HG02588 (cell line): ENCODE results near the gene CDCA4.

Source experiments
- ATAC-seq: cut with Tn5 transposase; IDR thresholded peaks from one replicate; pipeline ENCODE4 v1.9.1; 2021; ENCODE audit warnings: mild to moderate bottlenecking, moderate library complexity; ENCODE audit not compliant: unreplicated experiment

Gene CDCA4

DNA sequence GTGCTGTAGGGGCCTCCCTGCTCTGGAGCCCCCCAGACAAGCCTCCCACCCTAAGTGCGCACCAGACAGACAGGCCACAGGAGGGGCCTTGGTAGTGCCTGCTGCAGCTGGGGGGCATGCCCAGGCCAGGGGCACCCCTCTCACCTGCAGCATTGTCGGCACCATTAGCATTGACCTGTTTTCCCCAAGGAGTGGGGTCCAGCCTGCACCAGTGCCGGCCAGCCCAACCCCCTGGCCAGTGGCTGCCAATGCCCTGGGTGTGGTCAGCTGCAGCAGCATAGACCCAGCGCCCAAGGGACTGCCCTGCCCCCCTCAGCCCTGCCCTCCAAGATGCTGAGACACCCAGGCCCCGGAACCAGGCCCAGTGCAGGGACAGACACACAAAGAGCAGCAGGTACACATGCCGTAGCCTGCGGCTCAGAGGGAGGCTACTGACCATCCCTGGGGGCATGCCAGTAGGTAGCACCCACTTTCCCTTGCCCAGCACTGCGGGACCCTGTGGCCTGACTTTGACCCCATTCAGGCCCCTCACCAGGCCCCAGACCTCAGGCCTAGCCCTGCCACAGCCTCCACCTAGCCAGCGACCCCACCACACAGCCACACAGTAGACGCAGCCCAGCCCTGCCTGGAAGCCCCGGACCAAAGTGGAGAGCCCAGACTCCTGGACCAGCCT lies 43.7 kb downstream of the CDCA4 start:
- ATAC-seq = no peak

DNA sequence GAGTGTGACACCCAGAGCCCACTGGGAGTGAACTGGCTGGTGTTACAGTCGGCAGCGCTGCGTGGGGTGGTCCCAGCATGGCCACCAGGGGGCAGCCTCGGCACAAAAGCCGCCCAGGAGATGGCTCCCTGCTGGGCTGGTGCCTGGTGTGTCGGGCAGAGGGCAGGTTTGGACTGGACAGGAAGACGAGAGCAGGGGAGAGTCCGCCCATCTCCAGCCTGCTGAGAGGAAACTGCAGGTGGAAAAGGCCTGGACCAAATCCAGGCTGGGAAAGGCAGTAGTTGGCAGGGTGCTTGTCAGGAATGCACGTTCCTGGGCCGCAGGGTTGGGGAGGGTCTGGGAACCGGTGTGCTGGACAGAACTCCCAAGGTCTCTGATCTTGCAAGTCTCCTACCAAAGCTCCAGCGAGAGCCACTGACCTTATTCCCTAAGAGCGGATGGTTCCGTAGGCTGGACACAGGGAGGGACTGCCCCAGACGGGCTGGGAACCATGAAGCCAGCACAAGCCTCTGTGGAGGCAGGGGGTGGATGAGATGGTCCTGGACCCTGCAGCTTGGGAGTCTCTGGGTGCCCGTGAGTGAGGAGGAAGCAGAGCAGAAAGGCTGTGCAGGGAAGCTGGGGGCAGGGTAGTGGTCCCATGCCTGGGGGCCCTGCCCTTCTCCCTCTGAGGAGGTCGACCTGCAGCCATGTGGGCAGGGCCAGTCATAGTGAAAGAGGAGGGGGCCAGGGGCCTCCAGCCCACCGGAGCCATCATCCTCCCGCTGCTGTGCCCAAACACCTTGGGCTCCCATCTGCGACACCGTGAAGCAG lies 44.5 kb downstream of the CDCA4 start:
- peak; percentile 43 for ATAC-seq

DNA sequence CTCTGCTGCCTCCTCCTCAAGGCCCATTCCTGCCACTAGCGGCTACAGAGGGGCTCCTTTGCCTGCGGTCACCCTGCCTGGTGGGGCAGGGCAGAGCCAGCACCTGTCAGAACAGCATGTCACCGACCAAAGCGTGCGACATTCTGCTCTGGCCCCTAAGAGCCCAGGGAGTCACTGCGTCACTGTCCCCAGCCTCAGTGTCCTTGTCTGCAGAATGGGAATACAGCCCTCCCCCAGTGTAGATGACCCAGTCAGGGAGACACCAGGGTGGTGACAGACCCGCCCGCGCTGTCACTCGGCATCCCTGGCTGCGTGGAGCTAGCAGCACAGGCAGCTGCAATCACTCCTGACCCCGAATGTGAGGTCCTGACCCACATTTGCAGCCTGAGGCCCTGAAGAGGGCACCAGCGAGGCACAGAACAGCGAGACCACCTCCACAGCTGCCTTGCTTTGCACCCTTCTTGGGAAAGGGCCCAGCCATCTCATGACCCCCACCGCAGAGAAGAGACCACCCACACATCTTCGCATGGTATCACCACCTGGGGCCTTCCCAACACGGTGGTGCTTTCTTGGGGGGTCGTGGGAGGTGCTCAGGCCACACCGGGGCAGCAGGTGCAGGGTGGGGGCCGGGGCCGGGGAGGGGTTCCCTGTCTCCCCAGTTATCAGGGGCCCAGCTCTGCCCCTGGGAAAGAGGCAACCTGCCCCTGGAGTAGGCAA lies 45.2 kb downstream of the CDCA4 start:
- ATAC-seq = no peak

DNA sequence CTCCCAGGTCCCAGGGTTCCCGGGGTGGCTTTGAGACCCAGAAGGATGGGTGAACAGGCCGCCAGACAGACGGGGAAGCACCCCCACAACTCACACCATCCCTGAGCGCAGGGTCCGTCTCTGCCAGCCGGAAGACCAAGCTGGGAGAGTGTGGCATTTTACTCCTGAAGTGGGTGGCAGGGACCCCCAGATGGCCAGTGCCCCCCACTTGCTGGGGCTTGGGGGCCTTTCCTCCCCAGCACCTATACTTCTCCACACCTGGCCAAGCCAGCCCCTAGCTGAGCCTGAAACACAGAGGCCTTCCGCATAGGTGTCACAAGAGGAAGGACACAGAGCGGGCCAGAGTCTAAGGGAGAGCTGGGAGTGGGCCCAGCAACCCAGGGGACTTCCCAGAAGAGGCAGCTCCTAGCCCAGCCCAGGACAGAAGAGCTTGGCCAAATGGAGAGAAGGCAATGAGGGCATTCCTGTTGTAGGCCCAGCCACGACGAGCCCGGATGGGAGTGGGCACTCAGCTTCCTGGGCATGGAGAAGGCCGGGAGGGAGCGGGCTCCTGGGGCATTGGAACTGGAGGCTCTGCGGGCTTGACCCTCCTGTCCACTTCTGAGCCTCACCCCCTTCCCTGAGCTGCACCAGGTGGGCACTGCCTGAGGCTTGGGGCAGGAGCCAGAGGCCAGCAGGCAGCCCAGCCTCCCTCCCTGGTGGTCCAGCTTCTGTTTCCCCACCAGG lies 46.1 kb downstream of the CDCA4 start:
- no peak for ATAC-seq

DNA sequence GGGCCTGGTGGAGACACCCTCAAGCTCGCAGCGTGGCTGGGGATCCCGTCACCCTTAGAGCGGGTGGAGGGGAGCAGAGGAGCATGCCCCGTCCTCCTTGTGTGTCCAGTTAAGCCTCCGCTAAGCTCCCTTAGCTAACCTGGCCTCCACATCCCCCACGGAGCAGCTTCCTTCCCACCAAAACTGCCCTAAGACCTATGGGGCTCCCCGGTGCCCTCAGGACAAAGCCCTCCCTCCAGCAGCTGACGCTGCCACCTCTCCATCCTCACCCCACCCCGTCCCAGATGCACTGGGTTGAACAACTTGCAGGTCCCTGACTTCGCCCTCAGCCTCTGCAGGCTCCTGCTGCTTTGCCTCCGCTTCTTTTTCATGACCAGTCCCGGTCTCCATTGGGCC lies 46.7 kb downstream of the CDCA4 start:
- no peak for ATAC-seq

DNA sequence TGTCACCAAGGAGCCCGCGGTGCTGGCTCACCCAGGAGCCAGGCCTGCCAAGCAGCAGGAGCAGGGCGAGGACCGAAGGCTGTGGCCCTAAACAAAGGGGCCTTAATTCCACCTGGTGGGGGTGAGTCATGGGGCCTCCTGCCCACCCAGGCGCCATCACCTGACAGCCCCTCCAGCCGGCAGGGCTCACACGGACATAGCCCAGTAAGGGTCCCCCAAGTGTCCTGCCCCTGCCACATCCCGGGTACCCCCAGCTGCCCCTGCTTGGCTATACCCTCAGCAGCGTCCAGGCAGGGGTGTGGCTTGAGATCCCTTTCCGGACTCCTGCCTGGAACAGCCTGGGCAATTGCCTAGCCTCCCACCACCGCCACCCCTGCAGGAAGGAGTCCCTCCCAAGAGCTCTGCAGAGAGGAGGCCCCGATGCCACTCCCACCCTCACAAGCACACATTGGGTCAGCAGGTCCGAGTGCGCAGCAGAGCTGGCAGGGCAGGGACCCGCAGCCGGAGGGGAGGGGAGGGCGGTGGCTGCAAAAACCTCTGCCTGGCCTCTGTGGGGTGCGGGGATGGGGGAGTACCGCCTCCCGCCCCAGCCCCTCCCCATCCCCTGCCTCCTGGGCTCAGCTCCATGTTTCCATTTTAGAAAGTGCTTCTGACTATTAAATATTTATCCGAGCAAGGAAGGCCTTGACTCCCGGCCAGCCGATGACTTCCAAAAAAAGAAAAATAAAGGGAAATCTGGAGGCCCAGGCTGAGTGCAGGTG lies 47.3 kb downstream of the CDCA4 start:
- no peak for ATAC-seq

DNA sequence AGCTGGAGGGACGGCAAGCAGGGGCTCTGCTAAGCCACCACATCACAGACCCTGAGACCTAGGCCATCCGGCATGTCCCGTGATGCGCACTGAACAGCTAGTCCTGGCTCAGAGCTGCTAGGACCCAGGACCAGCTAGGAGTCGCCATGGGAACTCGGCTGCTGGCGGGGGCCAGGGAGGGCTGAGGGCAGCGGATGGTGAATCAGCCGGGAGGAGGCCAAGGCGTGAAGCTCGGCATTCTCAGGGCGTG lies 47.8 kb downstream of the CDCA4 start:
- no peak for ATAC-seq

DNA sequence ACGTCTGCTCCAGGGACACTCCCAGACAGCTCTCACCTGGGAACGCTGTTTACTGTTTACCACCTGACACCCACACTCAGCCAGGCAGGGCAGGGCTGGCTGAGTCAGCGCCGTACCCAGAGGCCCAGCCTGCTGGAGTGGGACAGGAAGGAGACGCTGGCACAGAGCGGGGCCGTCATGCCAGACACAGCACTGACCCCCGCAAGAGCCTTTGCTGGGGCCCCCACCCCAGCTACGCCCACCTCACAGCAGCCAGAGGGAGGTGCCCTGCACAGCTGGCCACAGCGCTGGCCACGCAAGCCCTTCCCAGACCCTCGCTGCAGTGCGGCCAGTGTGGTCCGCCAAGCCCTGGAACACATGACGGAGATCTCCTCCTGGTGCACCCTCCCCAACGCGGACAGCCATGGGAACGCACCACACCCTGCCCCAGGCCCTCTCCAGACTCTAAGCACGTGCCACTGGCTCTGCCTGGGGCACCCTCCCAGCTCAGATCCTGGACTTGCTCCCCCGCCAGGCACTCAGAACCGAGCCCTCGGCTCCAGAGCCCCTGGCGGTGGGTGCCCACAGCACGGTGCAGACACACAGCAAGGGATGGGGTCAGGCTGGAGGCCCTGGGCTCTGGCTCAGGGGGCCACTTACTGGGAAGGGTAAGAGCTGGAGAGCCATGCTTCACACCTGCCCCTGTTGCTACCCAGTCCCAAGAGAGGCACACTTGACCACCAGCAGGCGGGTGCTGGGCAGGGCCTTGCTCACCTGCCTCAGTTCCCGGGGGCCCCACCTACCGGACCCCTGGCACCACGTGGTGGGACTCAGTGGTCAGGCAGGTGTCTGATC lies 48.4 kb downstream of the CDCA4 start:
- ATAC-seq = no peak

DNA sequence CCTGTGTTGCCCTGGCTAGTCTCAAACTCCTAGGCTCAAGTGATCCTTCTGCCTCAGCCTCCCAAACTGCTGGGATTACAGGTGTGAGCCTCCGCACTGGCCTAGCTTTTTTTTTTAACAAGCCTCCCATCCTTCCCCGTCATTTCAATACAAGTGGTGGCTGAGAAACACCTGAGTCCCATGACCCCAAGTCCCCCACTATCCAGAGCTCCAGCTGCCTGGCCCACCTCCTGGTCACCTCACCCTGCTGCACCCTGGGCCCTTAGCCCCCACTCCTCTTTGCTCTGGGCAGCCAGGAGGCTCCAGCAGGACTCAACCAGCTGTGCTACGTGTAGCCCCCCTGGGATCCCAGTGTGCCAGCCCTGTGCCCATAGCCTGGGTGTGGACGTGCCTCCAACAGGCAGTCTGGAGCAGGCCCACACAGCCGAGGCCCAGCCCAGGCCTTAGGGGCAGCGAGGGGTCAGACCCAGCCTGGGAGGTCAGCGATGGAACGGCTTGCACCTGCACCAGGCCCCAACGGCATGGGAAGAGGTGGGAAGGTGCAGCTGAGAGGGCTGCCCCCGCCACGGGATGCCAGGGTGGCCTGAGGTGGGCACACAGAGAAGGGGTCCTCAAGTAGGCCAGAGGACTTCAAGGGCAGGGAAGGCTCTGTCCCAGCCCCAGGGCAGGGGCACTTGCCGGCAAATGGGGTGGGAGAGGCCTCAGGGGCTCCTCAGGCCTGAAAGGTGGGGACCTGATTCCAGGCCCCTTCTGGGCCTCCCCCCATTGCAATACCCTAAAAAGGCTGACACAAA lies 49.2 kb downstream of the CDCA4 start:
- no peak for ATAC-seq

DNA sequence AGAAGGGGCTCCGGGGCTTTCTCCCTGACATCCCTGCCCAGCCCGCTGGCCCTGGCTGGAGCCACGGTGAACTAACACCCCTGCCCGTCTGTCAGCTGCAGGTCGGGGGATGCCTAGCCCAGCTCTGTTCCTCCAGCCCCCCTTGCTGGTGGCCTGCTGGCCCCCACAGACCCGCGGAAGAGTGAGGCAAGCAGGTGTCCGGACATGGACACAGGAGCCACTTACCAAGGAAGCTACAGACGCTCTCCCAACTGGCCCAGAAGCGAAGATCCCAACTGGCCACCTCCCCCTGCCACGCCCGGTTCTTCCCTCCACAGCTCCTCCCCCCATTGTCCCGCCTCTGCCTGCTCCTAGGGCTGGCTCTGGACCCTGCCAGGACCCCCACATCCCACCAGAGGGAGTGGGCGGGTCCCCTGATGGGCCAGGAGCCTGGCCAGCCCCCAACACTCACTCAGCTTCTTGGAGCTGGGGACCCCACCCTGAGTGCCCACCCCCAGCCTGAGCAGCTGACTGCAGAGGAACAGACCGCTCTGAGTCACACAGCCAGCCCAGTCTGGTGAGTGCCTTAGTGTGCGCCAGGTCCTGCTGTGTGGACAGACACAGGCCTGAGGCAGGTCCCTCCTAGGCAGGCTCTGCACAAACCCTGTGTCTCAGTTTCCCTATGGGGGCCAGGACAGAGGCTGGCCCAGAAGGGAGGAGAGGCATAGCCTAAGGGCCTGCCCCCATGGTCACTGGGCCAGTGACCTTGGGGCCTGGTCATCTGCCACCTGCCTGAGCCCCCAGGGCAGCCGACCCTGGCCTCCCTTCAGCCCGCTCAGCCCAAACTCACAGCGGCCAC lies 50.4 kb downstream of the CDCA4 start:
- no peak for ATAC-seq

DNA sequence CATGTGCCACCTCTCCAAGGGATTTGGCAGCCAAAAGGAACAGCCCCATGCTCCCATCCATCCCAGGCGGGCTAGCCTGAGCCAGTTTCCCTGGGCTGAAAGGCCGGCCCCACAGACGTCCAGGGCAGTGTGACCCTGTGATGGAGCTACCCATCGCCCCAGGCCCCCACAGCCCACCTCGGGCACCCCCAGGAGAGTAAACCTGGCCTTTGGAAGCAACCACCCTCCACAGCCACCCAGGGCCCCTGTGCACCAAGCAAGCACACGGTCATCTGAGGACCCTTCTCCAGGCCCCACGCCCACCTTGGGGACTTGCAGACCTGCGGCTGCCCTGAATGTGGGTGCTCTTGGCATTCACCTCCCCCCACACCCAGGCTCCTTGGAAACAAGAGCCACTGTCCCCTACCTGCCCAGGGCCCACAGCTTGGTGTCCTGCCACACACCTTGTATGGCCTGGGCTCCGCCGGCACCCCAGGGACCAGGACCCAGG lies 51.1 kb downstream of the CDCA4 start:
- ATAC-seq = no peak

DNA sequence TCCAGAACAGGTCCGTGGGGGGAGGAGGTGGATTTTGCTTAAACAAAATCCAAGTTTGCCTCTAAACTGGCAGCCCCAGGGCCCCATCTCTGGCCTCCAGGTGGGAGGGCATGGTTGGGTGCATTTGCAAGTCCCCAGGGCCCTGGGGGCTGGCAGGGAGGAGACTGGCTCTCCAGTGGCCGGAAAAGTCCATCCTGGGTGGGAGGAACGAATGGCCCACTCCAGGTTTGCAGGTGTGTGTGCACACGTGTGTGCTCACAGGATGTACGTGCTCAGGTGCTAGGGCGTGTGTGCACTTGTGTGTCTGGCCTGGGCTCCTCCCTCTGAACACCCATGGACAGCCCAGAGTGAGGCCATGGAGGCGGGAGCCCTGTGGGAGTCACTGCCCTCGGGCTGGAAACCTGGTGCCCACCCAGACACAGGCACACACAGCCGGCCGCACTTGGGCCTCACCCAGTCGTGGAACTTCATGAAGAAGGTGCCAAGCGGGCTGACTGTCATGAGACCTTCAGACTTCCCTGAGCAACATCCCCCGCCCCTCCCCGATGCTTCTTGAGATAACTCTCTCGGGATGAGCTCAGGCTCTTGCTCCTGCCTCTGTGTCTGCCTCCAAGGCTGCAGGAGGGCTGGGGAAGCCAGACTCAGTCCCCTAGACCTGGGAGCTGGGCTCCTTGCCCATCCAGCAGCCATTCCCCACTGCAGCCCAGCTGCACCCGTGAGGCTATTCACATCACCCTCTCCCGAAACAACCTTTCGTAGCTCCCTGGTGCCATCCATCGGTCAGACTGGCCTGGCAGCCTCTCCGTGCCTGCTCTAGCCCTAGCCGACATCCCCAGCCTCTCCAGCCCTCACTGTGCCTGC lies 52.1 kb downstream of the CDCA4 start:
- ATAC-seq = no peak

DNA sequence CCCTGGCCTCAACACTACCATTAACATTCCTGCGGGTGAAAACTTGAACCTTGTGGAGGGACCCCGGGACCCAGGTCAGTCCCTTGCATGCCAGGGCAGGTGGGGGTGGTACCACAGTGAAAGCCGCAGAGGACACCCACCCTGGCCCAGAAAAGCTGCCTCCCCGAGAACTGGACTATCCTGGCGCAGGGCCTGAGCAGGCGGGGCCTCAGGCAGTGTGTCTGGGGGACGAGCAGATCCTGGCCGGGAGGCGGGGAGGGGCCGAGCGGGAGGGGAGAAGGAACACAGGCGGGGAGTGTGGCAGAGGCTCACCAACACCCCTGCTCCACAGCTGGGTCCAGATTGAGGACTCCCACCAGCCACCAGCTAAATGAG lies 52.7 kb downstream of the CDCA4 start:
- ATAC-seq = no peak

DNA sequence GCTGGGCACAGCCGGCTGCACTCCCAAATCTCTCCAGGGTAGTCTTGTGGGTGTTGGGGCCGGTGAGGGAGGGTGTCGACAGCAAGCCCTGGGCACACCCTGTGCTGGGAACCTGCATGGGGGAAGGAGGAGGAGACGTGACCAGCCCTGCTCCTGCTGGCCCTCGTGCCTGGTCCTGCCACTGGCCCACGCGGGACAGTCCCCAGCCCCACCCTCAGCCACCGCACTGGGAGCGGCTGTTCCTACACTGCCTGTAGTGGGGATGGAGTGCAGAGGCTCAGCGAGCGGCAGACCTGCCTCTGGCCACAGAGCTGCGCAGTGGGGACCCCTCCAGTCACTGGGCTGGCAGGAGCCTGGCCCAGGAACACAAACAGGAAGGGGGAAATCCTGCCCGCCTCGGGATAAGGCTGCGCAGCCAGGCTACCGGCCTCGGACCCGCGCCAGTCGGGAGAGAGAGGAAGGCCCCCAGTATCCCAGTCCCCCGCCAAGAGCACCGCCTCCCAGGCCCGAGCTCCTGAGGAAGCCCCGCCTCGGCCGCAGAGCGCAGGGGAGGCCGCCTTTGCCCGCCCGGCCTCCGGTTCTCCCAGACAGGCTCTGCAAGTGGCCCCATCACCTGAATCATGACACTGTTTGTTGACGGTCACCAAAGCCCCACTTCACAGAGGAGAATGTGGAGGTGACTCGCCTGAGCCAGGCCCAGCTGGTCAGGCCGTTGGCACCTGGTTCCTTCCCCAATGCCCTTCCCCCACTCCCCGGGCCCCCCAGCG lies 53.3 kb downstream of the CDCA4 start:
- ATAC-seq = no peak

DNA sequence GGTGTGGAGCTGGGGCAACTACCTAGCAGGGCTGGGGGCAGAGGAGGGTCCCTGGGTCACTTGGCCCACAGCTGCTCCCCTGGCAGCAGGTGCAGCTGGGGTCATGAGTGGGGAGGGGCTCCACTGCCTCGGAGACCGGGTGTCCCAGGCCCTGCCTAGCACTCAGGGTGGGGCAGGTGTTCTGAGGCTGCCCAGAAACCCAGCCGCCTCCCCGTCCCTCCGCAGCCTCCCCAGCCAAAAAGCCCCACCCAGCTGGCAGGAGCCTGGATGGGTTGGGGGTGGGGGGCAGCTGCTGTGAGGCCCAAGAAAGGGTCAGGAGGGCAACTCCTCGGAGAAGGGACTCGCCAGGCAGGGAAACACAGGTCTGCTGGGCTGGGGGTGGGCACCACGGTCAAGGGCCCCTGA lies 53.9 kb downstream of the CDCA4 start:
- ATAC-seq = no peak

DNA sequence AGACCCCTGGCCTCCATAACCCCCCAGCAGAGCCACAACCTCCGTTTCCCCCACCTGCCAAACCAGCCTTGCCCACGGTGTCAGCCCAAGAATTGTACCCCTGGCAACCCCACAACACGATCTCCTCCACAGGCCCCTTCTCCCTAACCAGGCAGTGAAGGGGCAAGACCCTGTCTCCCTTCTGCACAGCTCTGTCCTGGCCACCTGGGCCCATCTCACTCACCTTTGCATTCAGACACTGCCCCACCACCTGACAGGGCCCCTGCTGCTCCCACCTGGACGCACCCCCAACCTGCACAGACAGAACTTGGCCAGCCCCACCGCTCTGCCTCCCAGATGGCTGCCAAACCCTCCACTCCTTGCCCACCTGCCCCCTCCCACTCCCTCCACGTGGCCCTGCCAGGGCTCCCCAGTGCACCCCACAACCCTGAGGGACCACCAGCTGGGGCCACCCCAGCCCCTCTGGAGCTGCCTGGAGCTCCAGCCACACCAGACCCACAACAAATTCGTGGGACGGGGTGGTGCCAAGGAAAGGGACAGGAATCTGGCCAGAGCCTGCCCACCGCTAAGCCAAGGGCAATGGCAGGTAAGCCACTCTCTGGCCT lies 54.5 kb downstream of the CDCA4 start:
- no peak for ATAC-seq
